HEK293T (cell line): ENCODE measurements around the gene ZNRF3.
"Not testable (repeated sequence)": the region's sequence is repeated elsewhere in the genome, so short reads cannot be mapped to it uniquely, and the experiment has no call there.

Source experiments
- CTCF ChIA-PET: fragments of 350-600 bp; formaldehyde crosslinking; extraction: SDS; loops from one replicate; lab custom pipeline; 2021; ENCODE audit warnings: antibody characterized with exemption, inconsistent platforms; lab: Yijun Ruan, JAX
- POLR2A ChIA-PET: fragments of 350-600 bp; formaldehyde crosslinking; extraction: SDS; loops from one replicate; lab custom pipeline; 2020; ENCODE audit warnings: antibody characterized with exemption, inconsistent platforms; lab: Yijun Ruan, JAX
- DNase-seq: peaks from one replicate; pipeline ENCODE4 v3.0.0; 2012; ENCODE audit warnings: mixed read lengths; ENCODE audit errors: extremely low spot score
- ARNT ChIP-seq: fragments of 450-650 bp; IDR thresholded peaks from 2 replicates; pipeline ENCODE4 v1.6.1; 2017; ENCODE audit warnings: mild to moderate bottlenecking
- BHLHE40 ChIP-seq: fragments of 450-650 bp; IDR thresholded peaks from 2 replicates; pipeline ENCODE4 v1.6.1; 2016; ENCODE audit warnings: mild to moderate bottlenecking, moderate library complexity, borderline replicate concordance
- CTBP1 ChIP-seq: fragments of 450-650 bp; IDR thresholded peaks from 2 replicates; pipeline ENCODE4 v1.6.1; 2016; ENCODE audit warnings: borderline replicate concordance
- ELF4 ChIP-seq: fragments of 450-650 bp; IDR thresholded peaks from 2 replicates; pipeline ENCODE4 v1.6.1; 2017; ENCODE audit warnings: antibody characterized with exemption
- FOXA1 ChIP-seq: fragments of 450-650 bp; IDR thresholded peaks from 2 replicates; pipeline ENCODE4 v1.6.1; 2016; ENCODE audit warnings: mild to moderate bottlenecking
- FOXK2 ChIP-seq: fragments of 450-650 bp; IDR thresholded peaks from 2 replicates; pipeline ENCODE4 v1.6.1; 2016; ENCODE audit warnings: mild to moderate bottlenecking
- FOXM1 ChIP-seq: fragments of 450-650 bp; IDR thresholded peaks from 2 replicates; pipeline ENCODE4 v1.6.1; 2017; ENCODE audit warnings: mild to moderate bottlenecking, borderline replicate concordance
- HDGF ChIP-seq: fragments of 450-650 bp; IDR thresholded peaks from 2 replicates; pipeline ENCODE4 v1.6.1; 2017; ENCODE audit warnings: antibody characterized with exemption, borderline replicate concordance
- L3MBTL2 ChIP-seq: fragments of 450-650 bp; conservative IDR thresholded peaks from 2 replicates; pipeline ENCODE4 v1.6.1; 2016; ENCODE audit warnings: mild to moderate bottlenecking
- LEF1 ChIP-seq: fragments of 450-650 bp; IDR thresholded peaks from 2 replicates; pipeline ENCODE4 v1.6.1; 2017; ENCODE audit warnings: mild to moderate bottlenecking, borderline replicate concordance
- NFRKB ChIP-seq: fragments of 450-650 bp; IDR thresholded peaks from 2 replicates; pipeline ENCODE4 v1.6.1; 2016; ENCODE audit warnings: mild to moderate bottlenecking, moderate library complexity
- SP1 ChIP-seq: fragments of 450-650 bp; IDR thresholded peaks from 2 replicates; pipeline ENCODE4 v1.6.1; 2017
- SUZ12 ChIP-seq: fragments of 450-650 bp; IDR thresholded peaks from 2 replicates; pipeline ENCODE4 v1.6.1; 2016; ENCODE audit warnings: mild to moderate bottlenecking
- TARDBP ChIP-seq: fragments of 450-650 bp; IDR thresholded peaks from 2 replicates; pipeline ENCODE4 v1.6.1; 2016
- ZNF384 ChIP-seq: fragments of 450-650 bp; IDR thresholded peaks from 2 replicates; pipeline ENCODE4 v1.6.1; 2016
- TF ChIP-seq, protein P1 (sequence below): fragments of 450-650 bp; IDR thresholded peaks from 2 replicates; pipeline ENCODE4 v1.6.1; 2016

ZNRF3 gene

DNA sequence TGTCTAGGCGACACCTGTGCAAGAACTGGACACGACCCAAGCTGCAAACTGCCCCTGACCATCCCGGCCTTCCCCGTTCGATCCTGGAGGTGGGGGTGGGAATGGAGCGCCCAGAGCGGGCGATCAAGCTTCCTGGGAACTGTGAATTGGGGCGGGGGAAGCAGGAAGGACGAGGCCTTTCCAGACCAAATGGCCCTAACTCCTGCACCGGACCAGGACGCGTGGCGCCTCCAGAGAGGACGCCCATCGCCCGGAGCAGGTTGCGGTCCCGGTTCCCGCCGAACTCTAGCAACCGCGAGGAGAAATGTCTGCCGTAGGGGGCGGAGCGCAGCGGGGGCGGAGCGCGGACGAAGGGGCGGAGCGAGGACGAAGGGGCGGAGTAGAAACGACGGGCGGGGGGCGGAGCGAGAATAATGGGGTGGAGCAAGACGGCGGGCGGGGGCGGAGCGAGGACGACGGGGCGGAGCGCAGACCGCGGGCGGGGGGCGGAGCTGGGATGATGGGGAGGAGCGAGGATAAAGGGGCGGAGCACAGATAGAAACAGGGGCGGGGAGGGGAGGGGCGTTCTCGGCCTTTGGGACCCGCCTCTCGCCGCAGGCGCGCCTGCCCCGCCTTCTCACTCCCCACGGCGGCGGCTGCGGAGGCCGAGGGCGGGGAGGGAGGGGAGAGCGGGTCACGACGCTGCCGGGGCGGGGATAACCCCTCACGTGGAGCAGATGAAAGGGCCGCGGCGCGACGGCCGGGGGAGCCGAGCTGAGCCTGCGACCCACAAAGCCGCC lies at the start of gene ZNRF3:
ZNRF3 (plus strand) TSS at position 695 of the 779 bp plus-strand sequence. CDS start 195 bp downstream, outside the sequence.
- TF ChIP-seq SP1 = peak; percentile 58; the same call in 1 of the 2 replicates
- no peak for TF ChIP-seq HDGF
- peak; percentile 94 for TF ChIP-seq L3MBTL2
- TF ChIP-seq FOXA1 = no peak
- CTCF ChIA-PET = interaction anchor here (0.6 kb wide), 1 partner anchor 137 kb away, joined by 11 read pairs; no protein-coding TSS in a partner anchor
- POLR2A ChIA-PET = interaction anchor here (0.9 to 2.0 kb wide), 11 partner anchors 10 to 190 kb away, joined by 3 to 14 read pairs (median 4); partner anchors contain the start of genes KREMEN1 and XBP1
- DNase-seq = peak; percentile 99

DNA sequence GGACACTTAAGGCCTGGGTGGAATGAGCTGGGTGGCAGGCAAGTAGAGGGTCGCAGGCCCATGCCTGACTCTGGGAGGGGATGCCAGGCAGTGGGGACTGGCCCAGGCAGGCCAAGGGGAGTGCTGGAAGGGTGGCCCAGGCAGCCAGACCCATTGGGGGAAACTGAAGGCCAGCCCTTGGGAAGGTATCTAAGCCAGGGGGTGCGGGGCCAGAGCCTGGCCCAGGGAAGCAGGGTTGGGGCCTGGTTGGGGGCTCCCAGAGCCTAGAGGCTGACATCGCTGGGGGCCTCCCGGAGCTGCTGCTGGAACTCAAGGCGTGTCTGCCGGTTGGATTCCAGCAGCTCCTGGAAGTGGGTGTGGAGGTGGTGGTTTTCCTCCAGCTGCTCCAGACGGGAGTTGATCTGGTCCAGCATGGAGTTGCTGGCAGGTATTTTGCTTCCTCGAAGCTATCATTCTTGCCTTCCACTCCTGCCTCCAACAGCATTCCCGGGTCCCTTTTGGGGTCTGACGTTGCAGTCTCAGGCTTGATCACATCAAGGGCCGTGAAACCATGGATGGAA lies 47.7 kb upstream of the ZNRF3 start:
- TF ChIP-seq TARDBP (no peak), FOXA1 (no peak), SUZ12 (no peak), CTBP1 (no peak), HDGF (no peak)
- TF ChIP-seq, protein P1, sequence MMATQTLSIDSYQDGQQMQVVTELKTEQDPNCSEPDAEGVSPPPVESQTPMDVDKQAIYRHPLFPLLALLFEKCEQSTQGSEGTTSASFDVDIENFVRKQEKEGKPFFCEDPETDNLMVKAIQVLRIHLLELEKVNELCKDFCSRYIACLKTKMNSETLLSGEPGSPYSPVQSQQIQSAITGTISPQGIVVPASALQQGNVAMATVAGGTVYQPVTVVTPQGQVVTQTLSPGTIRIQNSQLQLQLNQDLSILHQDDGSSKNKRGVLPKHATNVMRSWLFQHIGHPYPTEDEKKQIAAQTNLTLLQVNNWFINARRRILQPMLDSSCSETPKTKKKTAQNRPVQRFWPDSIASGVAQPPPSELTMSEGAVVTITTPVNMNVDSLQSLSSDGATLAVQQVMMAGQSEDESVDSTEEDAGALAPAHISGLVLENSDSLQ = no peak
- CTCF ChIA-PET = no interaction called here
- POLR2A ChIA-PET = no interaction called here
- DNase-seq = no peak

GRCh38 chr22:28837640-28838039 lies 45.7 kb upstream of the ZNRF3 start:
- ChIA-PET CTCF (no interaction called here), POLR2A (interaction anchor here (1.2 kb wide), 1 partner anchor 38 kb away, joined by 4 read pairs; the partner anchor contains the start of gene XBP1)
- TF ChIP-seq BHLHE40 = no peak
- no peak for TF ChIP-seq ELF4
- no peak for TF ChIP-seq ARNT
- TF ChIP-seq LEF1 = no peak
- TF ChIP-seq, protein P1 = no peak
- no peak for TF ChIP-seq FOXA1
- no peak for TF ChIP-seq SUZ12
- TF ChIP-seq HDGF = no peak
- TF ChIP-seq SP1 = no peak
- TF ChIP-seq FOXM1 = no peak
- TF ChIP-seq CTBP1 = no peak
- TF ChIP-seq TARDBP = no peak
- no peak for TF ChIP-seq NFRKB
- TF ChIP-seq L3MBTL2 = no peak
- TF ChIP-seq FOXK2 = no peak
- TF ChIP-seq ZNF384 = no peak
- no peak for DNase-seq

DNA sequence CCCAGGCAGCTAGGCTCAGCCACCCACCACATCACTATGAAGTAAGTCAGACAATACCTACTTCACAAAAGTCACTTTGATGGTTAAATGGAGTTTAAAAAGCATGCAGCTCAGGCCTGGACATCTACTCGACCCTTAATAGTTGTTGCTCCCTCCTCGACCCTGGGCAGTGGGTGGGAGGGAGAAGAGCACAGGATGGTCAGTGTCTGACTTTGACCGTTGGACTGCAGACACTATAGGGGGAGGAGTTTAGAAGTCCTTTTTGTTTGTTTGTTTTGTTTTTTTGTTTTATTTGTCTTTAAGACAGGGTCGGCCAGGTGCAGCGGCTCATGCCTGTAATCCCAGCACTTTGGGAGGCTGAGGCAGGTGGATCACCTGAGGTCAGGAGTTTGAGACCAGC lies 44.4 kb upstream of the ZNRF3 start:
- CTCF ChIA-PET = no interaction called here
- TF ChIP-seq ELF4 = no peak
- TF ChIP-seq FOXK2 = no peak
- TF ChIP-seq CTBP1 = no peak
- no peak for TF ChIP-seq LEF1
- TF ChIP-seq ZNF384 = no peak
- TF ChIP-seq HDGF = no peak
- TF ChIP-seq L3MBTL2 = no peak
- TF ChIP-seq, protein P1 = no peak
- POLR2A ChIA-PET = no interaction called here
- no peak for DNase-seq

GRCh38 chr22:28841111-28841510 lies 42.3 kb upstream of the ZNRF3 start:
- TF ChIP-seq L3MBTL2 (no peak), TARDBP (no peak), SUZ12 (no peak), FOXM1 (no peak), FOXA1 (no peak), HDGF (no peak), SP1 (no peak), ZNF384 (no peak), CTBP1 (no peak), LEF1 (no peak), ELF4 (no peak), NFRKB (no peak)
- CTCF ChIA-PET = no interaction called here
- DNase-seq = no peak
- POLR2A ChIA-PET = no interaction called here

- DNase-seq = no peak
- ChIA-PET POLR2A (no interaction called here), CTCF (interaction anchor here (0.5 kb wide), 1 partner anchor 11 kb away, joined by 3 read pairs; no protein-coding TSS in a partner anchor)
- TF ChIP-seq HDGF (no peak), LEF1 (no peak), CTBP1 (no peak), ZNF384 (no peak), ELF4 (no peak), FOXK2 (no peak), BHLHE40 (no peak), SP1 (no peak), FOXM1 (no peak)
- TF ChIP-seq, protein P1 = no peak
These were observed 39.7 kb upstream of the ZNRF3 start for GRCh38 chr22:28843633-28844032.

GRCh38 chr22:28844277-28844676 lies 39.1 kb upstream of the ZNRF3 start:
- CTCF ChIA-PET = interaction anchor here (0.5 kb wide), 1 partner anchor 11 kb away, joined by 3 read pairs; no protein-coding TSS in a partner anchor
- DNase-seq, POLR2A ChIA-PET: not testable (repeated sequence)
